HepG2 (cell line): ENCODE measurements around the gene TUBB. TPM values are rescaled to one million over a fixed set of nuclear protein-coding genes. Genes with fewer than 3 reads are reported as not detected.

Experiments
- ATAC-seq: fragments of 200-7000 bp; cut with Tn5 transposase; 3 replicates; pipeline ENCODE4 v1.9.1; 2020; ENCODE audit warnings: mild to moderate bottlenecking, moderate library complexity
- BruUV-seq: library from RNA; stranded (reverse); fragments of 400-500 nt; replicated peaks from 2 replicates; lab custom pipeline; 2021; lab: Mats Ljungman, UMichigan
- CTCF ChIA-PET: fragments of 300-600 bp; formaldehyde crosslinking; extraction: SDS; loops from one replicate; lab custom pipeline; 2021; ENCODE audit warnings: low total read pairs, inconsistent platforms, low intra/inter-chr PET ratio; lab: Yijun Ruan, JAX
- POLR2A ChIA-PET: fragments of 350-600 bp; sonication (Branson Sonifier 250); formaldehyde crosslinking; loops from one replicate; lab custom pipeline; 2020; ENCODE audit warnings: antibody characterized with exemption, inconsistent platforms; lab: Yijun Ruan, JAX
- DNase-seq: peaks from one replicate; pipeline ENCODE4 v3.0.0-alpha.2; 2015; ENCODE audit warnings: low spot score
- FAIRE-seq: peaks from 3 replicates; lab custom pipeline; 2011; peaks lifted over from hg19 to GRCh38; lab: Jason Lieb, UNC
- H2AFZ ChIP-seq: one replicate; pipeline ENCODE4 v1.6.1; 2011; ENCODE audit warnings: low read length, inconsistent platforms
- H3K27ac ChIP-seq: fragments of 300-600 bp; 3 replicates; pipeline ENCODE4 v1.8.0; 2011; ENCODE audit warnings: mixed run types, mild to moderate bottlenecking, mixed read lengths, low read length, inconsistent platforms; ENCODE audit not compliant: insufficient read depth; ENCODE audit errors: extremely low read length
- H3K27me3 ChIP-seq, 2 experiments: fragments of 200-600 bp in 1 of 2; 2 replicates in 1 of 2; 3 replicates in 1 of 2; pipeline versions ENCODE4 v1.6.0 to v1.8.0; 2011; ENCODE audit warnings: low read length in 2 of 2, mild to moderate bottlenecking in 2 of 2, moderate library complexity in 2 of 2, inconsistent platforms in 1 of 2; ENCODE audit not compliant: insufficient read depth in 2 of 2, control insufficient read depth in 1 of 2
- H3K36me3 ChIP-seq, 2 experiments: fragments of 200-600 bp in 1 of 2; replicated peaks in 1 of 2; 2 replicates in 1 of 2; 3 replicates in 1 of 2; pipeline versions ENCODE4 v1.5.1 to v1.8.0; 2011; ENCODE audit warnings: low read length in 2 of 2, inconsistent platforms in 1 of 2; ENCODE audit not compliant: insufficient read depth in 2 of 2, control insufficient read depth in 1 of 2
- H3K4me1 ChIP-seq: 2 replicates; pipeline ENCODE4 v1.5.1; 2012; ENCODE audit warnings: low read length, inconsistent platforms; ENCODE audit not compliant: insufficient read depth
- H3K4me2 ChIP-seq: 2 replicates; pipeline ENCODE4 v1.6.0; 2011; ENCODE audit warnings: low read depth, low read length, inconsistent platforms
- H3K4me3 ChIP-seq, 3 experiments: fragments of 200-600 bp in 1 of 3; sonication (generic), shearing (Covaris generic) in 1 of 3; replicated peaks in 1 of 3; 2 replicates each; pipeline ENCODE4 v1.5.1; 2011 to 2016; ENCODE audit warnings: low read length in 3 of 3, inconsistent platforms in 2 of 3, low read depth in 2 of 3, mild to moderate bottlenecking in 2 of 3, control low read depth in 1 of 3, mixed read lengths in 1 of 3; ENCODE audit not compliant: insufficient read depth in 1 of 3
- H3K79me2 ChIP-seq: one replicate; pipeline ENCODE4 v1.6.1; 2011; ENCODE audit warnings: low read length, inconsistent platforms; ENCODE audit not compliant: insufficient read depth
- H3K9ac ChIP-seq: 2 replicates; pipeline ENCODE4 v1.6.0; 2011; ENCODE audit warnings: mild to moderate bottlenecking, low read depth, low read length, inconsistent platforms; ENCODE audit not compliant: insufficient read depth
- H3K9me3 ChIP-seq: 2 replicates; pipeline ENCODE4 v1.5.1; 2012; ENCODE audit warnings: mild to moderate bottlenecking, low read length
- H4K20me1 ChIP-seq: 2 replicates; pipeline ENCODE4 v1.6.0; 2011; ENCODE audit warnings: inconsistent platforms, mild to moderate bottlenecking, low read length, moderate library complexity; ENCODE audit not compliant: insufficient read depth
- ATF5 ChIP-seq: sonication (generic); formaldehyde crosslinking; IDR thresholded peaks from 2 replicates; pipeline ENCODE4 v1.4.0; 2020; ENCODE audit warnings: mild to moderate bottlenecking, low read depth, missing genetic modification reagents
- CREB1 ChIP-seq, 2 experiments: fragments of 450-650 bp in 1 of 2; IDR thresholded peaks; 2 replicates each; pipeline ENCODE4 v1.6.1; 2016 to 2017; ENCODE audit warnings: control low read depth in 1 of 2, mild to moderate bottlenecking in 1 of 2, missing compliant biosample characterization in 1 of 2, missing genetic modification characterization in 1 of 2
- FOXK1 ChIP-seq: sonication (generic); formaldehyde crosslinking; IDR thresholded peaks from 2 replicates; pipeline ENCODE4 v1.4.0; 2020; ENCODE audit warnings: low read depth, missing genetic modification reagents, borderline replicate concordance
- NCOR1 ChIP-seq: fragments of 200-600 bp; sonication (generic); IDR thresholded peaks from 2 replicates; pipeline ENCODE4 v1.7.0; 2017; ENCODE audit warnings: antibody characterized with exemption, low read length, borderline replicate concordance
- PRMT3 ChIP-seq: sonication (generic); formaldehyde crosslinking; IDR thresholded peaks from 2 replicates; pipeline ENCODE4 v1.8.1; 2022; ENCODE audit warnings: low read depth, mild to moderate bottlenecking, moderate library complexity, missing genetic modification reagents, borderline replicate concordance
- PRPF4 ChIP-seq: fragments of 200-400 bp; formaldehyde crosslinking; IDR thresholded peaks from 2 replicates; pipeline ENCODE4 v1.6.1; 2016; ENCODE audit warnings: low read length, low read depth; ENCODE audit not compliant: poor library complexity, severe bottlenecking
- RFXANK ChIP-seq: IDR thresholded peaks from 2 replicates; pipeline ENCODE4 v1.6.1; 2016
- SAP130 ChIP-seq: IDR thresholded peaks from 2 replicates; pipeline ENCODE4 v1.6.1; 2016; ENCODE audit warnings: low read depth
- TSC22D2 ChIP-seq: sonication (generic); formaldehyde crosslinking; IDR thresholded peaks from 2 replicates; pipeline ENCODE4 v1.5.1; 2020; ENCODE audit warnings: missing genetic modification reagents, mild to moderate bottlenecking, borderline replicate concordance
- ZNF441 ChIP-seq: sonication (generic); formaldehyde crosslinking; IDR thresholded peaks from 2 replicates; pipeline ENCODE4 v1.7.0; 2021; ENCODE audit warnings: missing genetic modification reagents, borderline replicate concordance
- WGBS: methylation state at CpG from one replicate; pipeline ENCODE4 v1.1.6; 2017; ENCODE audit warnings: low lambda C conversion rate; 5-methylcytosine and 5-hydroxymethylcytosine counted together
- in situ Hi-C: cut with HindIII; loops from 2 replicates; pipeline ENCODE4 v1.10.0; 2017; ENCODE audit warnings: low pct_unique_long_range_greater_than_20kb; ENCODE audit not compliant: extremely low pct_ligation_motif_present
- intact Hi-C: fragments of 100-400 bp; cut with micrococcal nuclease; formaldehyde crosslinking; loops from one replicate; pipeline ENCODE4 v1.10.0; 2022; ENCODE audit not compliant: unreplicated experiment
- polyA plus RNA-seq, 8 experiments: library from polyadenylated mRNA; depleted of rRNA in 3 of 8; stranded (reverse) in 7 of 8; unstranded in 1 of 8; fragments of >200 nt; fragmentation: Illumina TruSeq in 4 of 8; extraction: Trizol in 4 of 8; gene quantifications; 2 replicates each; pipeline versions ENCODE4 v1.2.1 to v1.2.3, GENCODE V29; 2011 to 2016; ENCODE audit warnings: low read depth in 4 of 8, missing spikeins in 1 of 8, mixed read lengths in 1 of 8; ENCODE audit not compliant: insufficient read depth in 1 of 8
- total RNA-seq, 5 experiments: library from RNA; depleted of rRNA; stranded (reverse); fragments of >200 nt; fragmentation: Illumina TruSeq; extraction: Trizol; gene quantifications; 2 replicates each; pipeline ENCODE4 v1.2.3, GENCODE V29; 2016; ENCODE audit warnings: low read depth in 1 of 5

TUBB gene
- total and polyA plus RNA-seq, 2 of the 13 experiments (the other 11 are each of a cell fraction or from before 2014, with no cell fraction given), result 911 to 1,163 TPM

- no peak for TF ChIP-seq TSC22D2 (CRISPR knock-in tag)
- no peak for TF ChIP-seq CREB1 (IDR thresholded peaks at IDR 0.05)
- TF ChIP-seq CREB1 (CRISPR knock-in tag; IDR thresholded peaks at IDR 0.05), result 0 out of 2 replicates have a peak, but pooled peaks have one; percentile 1
- no peak for TF ChIP-seq RFXANK (CRISPR knock-in tag)
- 0 out of 2 replicates have a peak, but pooled peaks have one; percentile 21 for TF ChIP-seq NCOR1
- 0 out of 2 replicates have a peak, but pooled peaks have one; percentile 10 for TF ChIP-seq ATF5 (CRISPR knock-in tag)
Observed at GRCh38 chr6:30769853-30770524, 49.8 kb downstream of the TUBB start (continued).

- WGBS, result 93% methylated on average over 3 of the region's 3 CpGs
Observed at GRCh38 chr6:30770592-30770991, 50.4 kb downstream of the TUBB start.

More at GRCh38 chr6:30770592-30770991, 50.4 kb downstream of the TUBB start:
- Histone ChIP-seq H4K20me1 (no peaks in the 10 kb centered on the region), H3K27ac (peak overlapping the region; percentile 98), H3K4me3 (no peak overlapping the region), H3K9ac (peak overlapping the region; percentile 93)
- DNase-seq, result no peak
- CTCF ChIA-PET, result no interaction called here
- peak; percentile 27 for TF ChIP-seq PRPF4
- TF ChIP-seq SAP130 (CRISPR knock-in tag), result 0 out of 2 replicates have a peak, but pooled peaks have one; percentile 9
- 0 out of 2 replicates have a peak, but pooled peaks have one; percentile 47 for TF ChIP-seq ZNF441 (CRISPR knock-in tag)
- no peak for TF ChIP-seq FOXK1 (CRISPR knock-in tag)
- TF ChIP-seq PRMT3 (CRISPR knock-in tag), result no peak
- TF ChIP-seq, all 625 proteins: peak for 3
- in situ Hi-C loops (no loop called here), intact Hi-C loops (no loop called here)
- ATAC-seq, result no peak
- Histone ChIP-seq H3K36me3 (no peaks in the 10 kb centered on the region), H3K9me3 (no peaks in the 10 kb centered on the region), H3K79me2 (no peaks in the 10 kb centered on the region), H3K27me3 (no peaks in the 10 kb centered on the region), H3K4me2 (no peak overlapping the region), H3K4me1 (peaks cover 73% of the 10 kb centered on the region), H2AFZ (no peak overlapping the region)
- BruUV-seq, result no TSS peak
- POLR2A ChIA-PET, result interaction anchor here (0.5 to 11.8 kb wide), 8 partner anchors 9 to 107 kb away, joined by 3 to 414 read pairs (median 22); partner anchors contain the start of genes FLOT1 and IER3
- no peak for FAIRE-seq
